COLO668 (cell line): ENCODE results near the gene FAM53A.
"Not testable (repeated sequence)": the region's sequence is repeated elsewhere in the genome, so short reads cannot be mapped to it uniquely, and the experiment has no call there.

ENCODE experiments used
- DNase-seq: peaks from one replicate; lab custom pipeline; 2025; ENCODE audit not compliant: unreplicated experiment; lab: John Stamatoyannopoulos, UW

Gene FAM53A

DNA sequence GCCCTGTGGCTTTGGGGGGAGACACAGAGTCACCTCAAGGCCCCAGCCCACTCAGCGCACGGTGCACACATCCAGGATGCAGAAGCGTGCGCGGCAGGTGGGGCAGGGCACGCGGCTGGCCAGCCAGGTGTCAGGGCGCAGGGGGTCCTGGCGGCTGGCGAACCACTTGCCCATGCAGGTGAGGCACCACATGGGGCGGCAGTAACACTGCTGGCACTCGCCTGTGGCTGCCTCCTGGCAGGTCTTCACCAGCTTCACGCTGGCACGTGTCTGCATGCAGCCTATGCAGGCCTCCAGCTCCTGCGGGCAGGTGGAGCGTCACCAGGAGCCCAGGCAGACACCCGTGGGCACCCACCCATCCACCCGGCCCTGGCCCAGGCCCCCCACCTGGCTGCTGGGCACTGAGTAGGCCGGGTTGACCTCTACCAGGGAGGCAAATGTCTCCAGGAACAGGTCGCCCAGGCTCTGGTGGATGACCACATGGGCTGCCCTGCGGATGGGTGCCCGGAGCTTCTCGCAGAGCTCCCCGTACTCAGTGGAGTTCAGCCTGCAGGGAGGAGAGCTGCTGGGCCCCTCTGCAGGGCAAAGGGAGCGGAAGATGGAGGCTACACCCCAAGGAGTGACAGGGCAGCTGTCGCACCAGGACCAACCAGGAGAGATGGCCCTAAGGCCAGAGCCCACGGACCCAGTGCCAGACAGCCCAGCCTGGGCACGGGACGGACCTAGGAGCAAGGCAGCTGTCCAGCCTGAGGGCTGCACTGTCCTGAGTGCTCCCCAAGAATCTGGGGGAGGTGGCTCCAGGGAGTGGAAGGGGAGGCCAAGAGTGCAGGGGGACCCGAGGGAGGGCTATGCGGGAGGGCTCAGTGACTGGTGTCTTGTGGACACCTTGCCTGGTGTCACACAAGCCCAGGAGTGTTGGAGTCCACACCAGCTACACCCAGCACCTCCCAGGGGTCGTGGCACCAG is 33.3 kb upstream of the FAM53A start:
- DNase-seq: peak; percentile 11

DNA sequence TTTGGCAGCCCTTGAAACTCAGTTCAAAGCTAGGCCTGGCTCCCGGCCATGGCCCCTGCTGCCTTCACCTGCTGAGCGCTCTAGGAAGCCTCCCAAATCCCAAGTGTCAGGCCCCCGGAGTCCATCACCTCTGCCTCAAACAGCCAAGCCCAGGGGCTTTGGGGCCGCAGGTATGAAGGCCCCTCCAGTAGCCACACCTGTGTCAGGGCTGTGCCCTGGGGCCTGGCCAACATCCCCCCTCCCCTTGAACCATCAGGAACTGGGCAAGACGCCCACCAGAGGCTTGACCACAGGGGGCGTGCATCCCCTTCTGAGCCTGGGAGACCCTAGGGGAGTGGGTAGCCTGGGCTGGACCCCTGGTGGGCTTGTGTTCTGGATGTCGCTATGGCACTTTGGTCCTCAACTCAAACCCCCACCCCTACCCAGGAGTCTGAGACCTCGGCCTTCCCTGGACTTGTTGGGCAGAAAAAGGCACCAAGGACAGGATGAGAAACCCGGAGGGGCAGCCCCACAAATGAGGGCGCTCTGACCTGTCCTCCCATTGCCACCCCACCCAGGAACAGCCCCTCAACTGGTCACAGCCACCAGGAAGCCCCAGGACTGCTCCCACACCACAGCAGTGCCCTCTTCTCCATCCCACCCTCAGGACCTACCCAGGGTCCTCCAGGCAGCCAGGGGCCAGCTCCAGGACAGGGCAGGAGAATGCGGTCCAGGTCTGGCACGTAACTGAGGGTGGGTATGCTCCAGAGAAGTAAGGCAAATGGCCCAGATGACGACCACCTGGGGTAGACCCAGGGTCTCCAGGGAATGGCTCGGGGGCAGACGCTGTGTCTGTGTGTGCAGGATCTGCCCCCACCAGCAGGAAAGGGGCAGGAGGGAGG is 32.2 kb upstream of the FAM53A start:
- no peak for DNase-seq

DNA sequence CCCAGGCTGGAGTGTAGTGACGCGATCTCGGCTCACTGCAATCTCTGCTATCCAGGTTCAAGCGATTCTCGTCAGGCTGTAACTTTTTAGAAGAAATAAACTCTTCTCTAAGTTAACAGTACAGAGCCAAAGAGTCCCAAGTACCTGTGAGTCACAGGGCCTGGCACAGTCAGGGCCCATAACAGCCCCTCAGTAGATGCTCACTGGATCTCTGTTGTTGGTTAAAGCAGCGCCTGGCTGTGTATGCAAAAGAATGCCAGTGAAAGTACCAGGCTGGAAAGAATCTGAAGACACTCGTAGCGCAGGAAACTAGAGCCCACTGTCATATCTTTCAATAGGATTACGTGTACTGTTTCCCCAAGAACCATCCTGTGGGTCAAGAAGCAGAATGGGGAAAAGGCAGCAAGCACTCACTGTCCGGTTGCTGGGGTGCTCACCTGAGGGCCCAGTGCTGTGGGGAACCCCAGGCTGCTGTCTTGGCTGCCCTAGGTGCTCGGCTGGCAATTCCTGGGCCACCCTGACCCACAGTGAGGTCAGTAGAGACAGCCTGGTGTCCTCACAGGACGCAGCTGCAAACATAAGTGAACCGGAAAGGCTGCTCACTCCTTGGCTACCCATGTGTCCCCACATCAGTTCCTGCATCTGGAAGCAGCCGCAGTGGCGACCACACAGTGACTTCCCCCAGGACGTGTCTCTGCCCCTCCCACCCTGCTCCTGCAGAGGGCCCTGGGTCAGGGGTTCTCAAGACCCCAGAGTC is 31.1 kb upstream of the FAM53A start:
- peak; percentile 16 for DNase-seq

DNA sequence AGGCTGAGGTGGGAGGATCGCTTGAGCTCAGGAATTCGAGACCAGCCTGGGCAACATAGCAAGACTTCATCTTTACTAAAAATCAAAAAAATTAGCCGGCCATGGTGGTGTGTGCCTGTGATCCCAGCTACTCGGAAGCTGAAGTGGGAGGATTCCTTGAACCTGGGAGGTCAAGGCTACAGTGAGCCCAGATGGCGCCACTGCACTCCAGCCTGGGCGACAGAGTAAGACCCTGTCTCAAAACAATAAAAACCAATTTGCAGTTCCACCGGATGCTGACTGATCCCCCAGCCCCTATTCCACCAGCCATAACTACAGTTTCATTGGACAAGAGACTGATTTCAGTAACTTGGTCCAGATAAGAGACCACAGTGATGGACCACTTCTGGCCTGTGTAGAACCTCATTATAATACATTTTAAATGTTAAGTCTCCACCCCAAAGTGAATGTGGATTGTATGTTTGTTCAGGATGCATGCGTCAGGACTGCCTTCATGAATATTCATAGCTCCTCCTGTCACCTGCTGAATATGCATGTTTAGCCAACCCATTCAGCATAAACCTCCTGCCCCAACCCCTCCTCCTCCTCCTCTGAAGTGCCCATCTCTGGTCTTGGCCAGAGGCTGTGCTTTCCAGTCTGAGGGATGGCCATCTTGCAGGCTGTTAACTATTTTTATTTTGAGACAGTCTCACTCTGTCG is 30.3 kb upstream of the FAM53A start:
- peak; percentile 29 for DNase-seq

DNA sequence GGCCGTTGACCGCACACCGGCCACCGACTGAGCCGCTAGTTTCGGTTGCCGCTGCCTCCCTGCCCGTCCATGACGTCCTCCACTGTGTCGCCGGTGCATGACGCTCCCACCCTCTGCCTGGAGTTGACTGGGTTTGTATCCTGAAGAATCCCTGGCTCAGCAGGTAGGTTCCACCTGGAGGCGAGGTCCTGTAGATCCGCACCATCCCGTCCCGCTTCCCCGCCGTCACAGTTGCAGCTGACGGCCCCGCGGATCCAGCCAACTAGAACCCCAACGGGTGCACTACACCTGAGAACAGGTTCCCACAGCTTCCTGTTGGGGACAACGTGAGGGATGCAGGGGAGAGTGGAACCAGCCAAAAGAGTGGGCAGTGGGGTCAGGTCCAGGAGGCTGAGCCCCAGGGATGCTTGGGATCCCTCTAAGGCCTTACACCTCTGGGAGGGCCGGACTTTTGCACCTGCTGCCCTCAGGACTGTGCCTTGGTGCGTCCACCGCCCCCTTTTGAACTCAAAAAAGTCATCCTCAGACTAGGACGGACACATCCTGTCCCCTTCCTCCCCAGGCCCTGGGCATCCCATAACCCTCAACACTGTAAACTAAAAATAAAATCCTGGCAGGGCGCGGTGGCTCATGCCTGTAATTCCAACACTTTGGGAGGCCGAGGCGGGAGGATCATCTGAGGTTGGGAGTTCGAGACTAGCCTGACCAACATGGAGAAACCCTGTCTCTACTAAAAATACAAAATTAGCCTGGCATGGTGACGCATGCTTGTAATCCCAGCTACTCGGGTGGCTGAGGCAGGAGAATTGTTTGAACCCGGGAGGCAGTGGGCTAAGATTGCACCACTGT is 29.1 kb upstream of the FAM53A start:
- peak; percentile 73 for DNase-seq

DNA sequence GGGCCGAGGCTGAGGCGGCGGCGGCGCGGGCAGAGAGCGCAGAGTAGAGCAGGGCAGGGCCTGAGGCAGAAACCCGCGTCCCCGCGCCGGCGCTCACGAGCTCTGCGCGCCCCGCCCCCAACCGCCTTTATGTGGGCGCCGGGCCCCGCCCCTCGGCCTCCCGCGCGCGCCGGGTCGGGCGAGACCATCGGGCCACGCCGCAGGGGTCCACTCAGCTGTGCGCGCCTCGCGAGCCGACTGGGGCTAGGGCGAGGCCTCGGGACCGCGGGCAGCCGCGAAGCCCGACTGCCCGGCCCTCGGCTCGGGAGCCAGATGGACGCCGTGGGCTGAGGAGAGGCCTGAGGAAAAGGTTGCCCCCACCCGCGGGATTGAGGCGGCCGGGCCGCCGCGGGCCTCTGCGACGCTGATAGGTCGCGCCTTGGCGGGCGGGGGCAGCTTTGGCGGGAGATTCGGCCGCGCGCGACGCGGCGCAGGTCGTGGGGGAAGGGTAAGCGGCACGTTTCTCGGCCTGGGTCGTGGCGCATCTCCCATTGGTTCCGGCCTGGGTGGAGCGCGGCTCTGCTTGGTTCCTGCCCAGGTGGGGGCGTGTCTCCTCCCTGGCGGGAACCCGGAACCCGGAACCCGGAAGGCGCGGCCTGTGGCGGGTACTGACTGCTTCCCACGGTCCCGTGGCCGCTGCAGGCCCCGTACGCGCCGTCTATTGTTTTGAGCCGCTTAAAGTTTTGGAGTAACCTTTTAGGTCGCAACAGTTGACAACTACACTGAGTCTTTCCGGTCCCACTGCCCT is 28.3 kb upstream of the FAM53A start, which contains the start of gene SLBP:
SLBP (minus strand) TSS at position 104 of the 787 bp plus-strand sequence. CDS start 131 bp downstream, outside the sequence.
- peak; percentile 98 for DNase-seq

DNA sequence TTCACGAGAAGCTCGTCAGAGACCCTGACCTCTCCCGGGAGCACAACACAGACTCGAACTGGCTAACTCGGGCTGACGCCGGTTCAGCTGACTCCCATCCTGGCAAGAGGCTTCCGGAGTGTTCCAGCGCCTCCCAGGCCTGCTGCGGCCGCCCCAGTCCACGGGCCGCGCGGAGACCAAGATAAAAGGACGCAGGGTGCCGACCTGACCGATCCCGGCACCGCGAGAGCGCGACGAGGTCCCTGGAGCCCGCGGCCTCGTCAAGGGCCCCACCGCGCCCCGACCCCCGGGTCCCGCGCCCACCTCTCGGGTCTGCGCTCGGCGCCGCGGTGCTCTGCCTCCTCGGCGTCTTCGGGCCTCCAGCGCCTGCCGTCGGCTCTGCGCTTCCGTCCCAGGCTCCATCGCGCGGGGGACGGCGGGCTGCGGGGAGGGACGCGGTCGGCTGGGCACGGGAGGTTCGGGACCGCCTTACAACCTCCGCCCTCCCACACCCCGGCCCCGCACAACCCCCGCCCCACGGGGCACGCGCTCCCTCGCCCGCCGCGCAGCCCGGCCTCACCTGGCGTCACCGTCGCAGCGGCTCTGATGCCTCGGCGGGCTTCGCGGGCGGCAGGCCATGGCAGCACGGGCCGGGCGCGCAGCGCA is 27.6 kb upstream of the FAM53A start:
- DNase-seq: peak; percentile 63

DNA sequence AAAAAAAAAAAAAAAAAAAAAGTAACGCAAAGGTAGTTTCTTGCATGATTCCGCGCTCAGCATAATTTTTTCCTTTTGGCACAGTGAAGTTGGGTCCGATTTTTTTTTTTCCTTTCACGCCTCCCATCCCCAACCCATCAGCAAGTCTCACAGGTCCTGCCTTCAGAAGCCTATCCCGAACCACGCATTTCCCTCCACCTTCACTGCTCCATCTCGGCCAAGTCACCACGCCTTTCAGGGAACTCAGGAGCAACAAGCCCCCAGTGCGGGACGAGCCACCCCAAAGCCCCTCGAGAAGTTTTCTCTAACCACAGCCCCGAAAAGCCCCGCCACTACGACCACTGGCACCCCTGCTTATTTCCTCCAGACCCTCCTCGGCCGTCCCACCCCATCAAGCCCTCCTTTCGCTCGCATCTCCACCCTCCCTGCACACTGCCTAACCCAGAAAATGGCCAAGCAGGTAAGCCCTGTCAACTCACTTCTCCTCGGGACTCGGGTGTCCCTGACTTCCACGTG is 27.0 kb upstream of the FAM53A start:
- no peak for DNase-seq

DNA sequence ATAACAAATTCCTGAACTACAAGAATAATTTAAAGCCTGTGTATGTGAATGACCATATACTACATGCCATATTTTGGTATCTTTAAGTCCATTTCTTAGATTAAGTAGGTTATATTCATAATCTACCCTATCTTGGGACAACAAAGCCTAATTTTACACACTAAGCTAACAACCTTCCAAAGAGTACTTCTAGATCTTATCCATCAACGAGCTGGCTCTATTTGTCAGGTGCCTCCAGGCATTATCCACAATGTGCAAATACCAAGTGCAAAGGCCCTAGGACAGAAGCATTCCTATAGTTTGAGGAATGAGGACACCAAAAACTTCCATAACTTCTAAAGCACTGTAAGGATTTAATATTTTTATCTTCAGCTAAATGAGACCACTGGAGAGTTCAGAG is 24.5 kb upstream of the FAM53A start:
- no peak for DNase-seq

DNA sequence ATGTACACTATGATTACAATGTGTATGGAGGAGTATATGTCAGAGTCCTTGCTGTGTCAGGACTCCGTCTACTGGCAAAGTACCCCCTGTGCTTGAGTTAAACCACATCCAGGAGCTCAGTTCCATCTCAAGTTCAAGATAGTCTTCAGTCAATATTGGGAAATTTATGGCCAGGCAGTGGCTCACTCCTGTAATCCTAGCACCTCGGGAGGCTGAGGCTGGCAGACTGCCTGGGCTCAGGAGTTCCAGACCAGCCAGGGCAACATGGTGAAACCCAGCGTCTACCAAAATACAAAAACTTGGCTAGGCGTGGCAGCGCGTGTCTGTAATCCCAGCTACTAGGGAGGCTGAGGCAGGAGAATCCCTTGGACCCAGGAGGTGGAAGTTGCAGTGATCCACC is 22.2 kb upstream of the FAM53A start:
- no peak for DNase-seq

DNA sequence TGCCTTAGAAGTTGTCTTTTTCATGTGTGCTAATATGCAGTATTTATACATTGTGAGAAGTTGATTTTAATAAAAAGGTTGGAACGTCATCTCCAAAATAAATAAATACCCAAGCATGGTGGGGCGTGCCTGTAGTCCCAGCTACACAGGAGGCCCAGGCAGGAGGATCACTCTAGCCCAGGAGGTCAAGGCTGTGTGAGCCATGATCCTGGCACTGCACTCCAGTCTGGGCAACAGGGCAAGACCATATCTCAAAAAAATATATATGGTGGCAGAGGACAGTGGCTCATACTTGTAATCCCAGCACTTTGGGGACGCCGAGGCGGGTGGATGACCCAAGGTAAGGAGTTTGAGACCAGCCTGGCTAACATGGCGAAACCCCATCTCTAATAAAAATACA is 21.6 kb upstream of the FAM53A start:
- no peak for DNase-seq

DNA sequence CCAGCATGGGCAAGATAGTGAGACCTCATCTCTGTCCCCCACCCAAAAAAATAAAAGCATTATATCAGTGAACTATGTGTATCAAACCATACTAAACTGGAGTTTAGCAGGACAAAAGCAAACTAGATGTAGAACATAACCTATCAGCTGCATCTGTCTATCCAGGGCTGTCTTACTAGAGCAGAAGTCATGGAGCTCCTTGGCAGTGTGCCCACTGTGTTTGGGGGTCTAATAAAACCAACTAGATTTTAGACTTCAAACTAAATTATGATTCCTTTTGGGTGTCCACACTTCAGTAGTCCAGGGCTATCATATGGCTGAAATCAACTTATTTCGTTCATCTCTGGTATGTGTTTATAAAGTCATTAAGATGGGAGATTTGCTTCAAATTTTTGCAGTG is 19.8 kb upstream of the FAM53A start:
- no peak for DNase-seq

DNA sequence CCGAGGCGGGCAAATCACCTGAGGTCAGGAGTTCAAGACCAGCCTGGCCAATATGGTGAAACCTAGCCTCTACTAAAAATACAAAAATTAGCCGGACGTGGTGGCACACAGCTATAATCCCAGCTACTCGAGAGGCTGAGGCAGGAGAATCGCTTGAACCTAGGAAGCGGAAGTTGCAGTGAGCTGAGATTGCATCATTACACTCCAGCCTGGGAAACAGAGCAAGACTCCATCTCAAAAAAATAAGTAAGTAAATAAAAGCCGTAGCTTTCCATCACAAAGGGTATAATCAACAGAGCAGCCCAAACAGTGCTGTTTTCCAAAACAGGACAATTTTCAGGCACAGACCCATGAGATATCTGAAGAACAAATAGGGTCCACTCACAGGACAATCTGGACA is 17.6 kb upstream of the FAM53A start:
- not testable (repeated sequence) for DNase-seq

DNA sequence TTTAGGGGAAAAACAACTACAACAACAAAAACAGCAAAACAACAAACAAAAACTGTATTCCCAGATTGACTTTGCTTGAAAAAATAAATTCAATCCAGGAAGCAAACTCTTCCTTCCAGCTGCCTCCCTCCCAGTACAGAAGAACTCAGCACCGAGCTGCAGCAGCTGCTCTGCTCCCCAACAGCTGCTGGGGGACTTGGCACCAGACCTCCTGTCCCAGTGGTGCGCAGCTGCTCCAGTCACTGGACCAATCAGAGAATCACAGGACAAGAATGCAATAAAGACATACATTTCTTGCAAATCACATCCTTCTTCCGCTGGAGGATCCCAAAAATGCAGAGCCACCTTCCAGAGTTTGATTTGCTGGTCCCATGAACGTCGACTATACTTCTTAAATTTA is 11.8 kb upstream of the FAM53A start:
- no peak for DNase-seq

DNA sequence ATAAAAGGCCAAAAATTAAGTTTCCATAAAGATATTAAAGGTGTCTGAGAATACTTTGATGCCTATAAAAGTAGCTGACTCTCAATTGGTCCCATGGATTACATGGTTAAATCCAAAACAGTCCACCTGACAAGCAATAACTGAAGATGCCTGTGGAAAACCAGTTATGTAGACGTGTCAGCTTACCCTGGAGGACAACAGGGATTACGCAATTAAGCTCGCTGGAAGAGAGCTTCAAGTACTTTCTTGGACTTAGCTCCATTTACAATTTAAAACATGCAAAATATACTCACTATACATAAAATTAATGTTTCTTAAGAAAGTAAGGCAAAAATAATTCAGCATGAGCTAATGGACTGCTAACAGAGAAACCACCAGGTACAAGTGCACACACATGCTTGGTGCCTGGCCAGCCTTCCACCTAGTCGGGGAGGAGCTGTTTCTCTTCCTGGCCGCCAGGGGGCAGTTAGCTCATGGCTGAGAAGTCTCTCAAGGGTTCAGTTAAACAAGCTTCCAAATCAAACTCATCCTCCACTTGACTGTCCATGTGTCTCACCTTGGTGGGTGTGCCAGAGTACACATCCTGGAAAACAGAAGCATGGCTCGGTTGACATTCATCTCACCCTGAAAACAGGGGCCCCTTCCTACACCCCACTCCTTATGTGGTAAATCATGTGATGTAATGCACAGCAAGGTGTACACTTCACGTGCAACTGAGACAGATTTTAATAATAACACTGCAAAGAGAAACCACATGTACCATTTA is 9.2 kb upstream of the FAM53A start:
- peak; percentile 72 for DNase-seq

DNA sequence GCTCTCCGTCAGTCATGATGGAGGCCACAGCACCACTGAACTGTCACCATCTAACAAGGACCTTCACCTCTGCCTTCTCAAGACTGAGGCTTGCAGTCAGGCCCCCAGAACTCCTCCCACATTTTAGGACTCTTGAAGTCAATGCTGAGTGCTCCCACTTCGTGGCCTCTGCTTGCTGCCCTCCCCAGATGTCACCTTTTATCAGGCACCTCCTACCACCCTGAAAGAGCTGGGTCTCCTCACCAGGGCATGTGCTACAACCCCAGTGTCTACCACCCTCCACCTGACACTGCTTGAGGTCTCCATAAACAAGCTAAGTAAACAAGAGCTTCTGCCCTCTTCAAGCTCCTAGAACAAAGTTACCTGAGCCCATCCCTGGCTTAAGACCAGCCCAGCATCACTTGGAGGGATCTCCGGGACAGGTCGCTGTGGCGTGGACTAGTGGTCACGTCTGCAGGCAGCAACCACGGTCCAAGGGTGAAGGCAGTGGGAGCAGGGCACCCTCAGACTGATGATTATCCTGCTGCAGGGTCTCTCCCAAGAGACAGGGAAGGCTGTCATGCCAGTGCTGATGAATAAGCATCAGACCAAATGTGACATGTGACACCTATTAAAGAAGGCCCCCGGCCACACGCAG is 7.7 kb upstream of the FAM53A start:
- no peak for DNase-seq

DNA sequence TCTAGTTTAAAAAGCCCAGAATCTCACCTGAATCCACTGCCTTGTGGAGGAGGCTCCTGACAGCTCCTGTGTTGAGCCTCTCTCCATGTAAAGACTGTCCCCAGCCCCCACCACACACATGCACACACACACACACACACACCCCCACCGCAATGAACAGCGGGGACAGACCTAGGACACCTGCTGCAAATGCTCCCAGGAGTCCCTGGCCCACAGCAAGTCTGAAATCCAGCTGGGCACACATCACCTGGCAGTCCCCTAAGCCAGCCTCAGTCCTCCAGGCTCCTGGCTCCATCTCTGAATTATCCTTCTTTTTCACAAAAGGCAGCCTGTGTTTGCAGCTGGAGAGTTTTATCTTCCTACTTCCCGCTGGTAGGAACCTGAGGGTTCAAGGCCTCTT is 6.6 kb upstream of the FAM53A start:
- no peak for DNase-seq
